ENCODE data around the gene HS2ST1. TPM values are rescaled to one million over a fixed set of nuclear protein-coding genes. Genes with fewer than 3 reads are reported as not detected.

HS2ST1 gene
- total RNA-seq, 2 donors from 2014 or later = 7.7 TPM

DNA sequence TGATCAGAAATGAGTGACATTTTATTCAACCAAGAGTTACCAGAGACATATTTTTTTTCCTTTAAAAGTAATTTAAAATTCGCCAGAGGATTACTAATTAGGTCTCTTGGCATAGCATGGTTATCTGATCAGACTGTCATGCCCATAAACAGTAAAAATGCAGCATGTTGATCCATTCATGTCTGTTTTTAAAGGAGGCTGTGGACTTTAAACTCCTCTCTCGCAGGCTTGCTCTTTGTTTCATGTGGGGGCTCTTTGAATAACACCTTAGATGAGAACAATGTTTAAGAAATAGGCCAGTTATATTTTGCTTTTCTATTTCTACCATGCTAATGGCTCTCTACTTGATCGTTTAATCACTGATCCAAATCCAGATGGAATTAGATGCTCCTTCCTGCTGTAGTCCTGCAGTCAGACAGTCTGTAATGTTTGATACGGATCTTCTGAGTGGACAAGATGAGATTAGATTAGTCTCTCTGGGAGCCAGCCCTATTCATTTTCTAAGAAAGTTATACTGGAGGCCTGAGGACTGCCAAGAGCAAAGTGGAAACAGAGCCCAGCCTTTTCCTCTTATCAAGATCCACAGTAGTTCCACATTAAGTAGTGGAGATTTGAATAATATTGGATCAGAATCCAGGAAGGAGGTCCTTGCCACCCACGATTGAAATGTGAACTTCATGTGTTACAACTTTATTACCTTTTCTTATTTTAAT lies 197.4 kb downstream of the HS2ST1 start:
- no peak for DNase-seq (ENCODE audit: low spot score)
- H3K4me3 ChIP-seq = no peak overlapping the region
- H3K4me1 ChIP-seq = no peaks in the 10 kb centered on the region
- no peaks in the 10 kb centered on the region for H3K27me3 ChIP-seq
- H3K36me3 ChIP-seq = no peaks in the 10 kb centered on the region
- TF ChIP-seq, protein P1, sequence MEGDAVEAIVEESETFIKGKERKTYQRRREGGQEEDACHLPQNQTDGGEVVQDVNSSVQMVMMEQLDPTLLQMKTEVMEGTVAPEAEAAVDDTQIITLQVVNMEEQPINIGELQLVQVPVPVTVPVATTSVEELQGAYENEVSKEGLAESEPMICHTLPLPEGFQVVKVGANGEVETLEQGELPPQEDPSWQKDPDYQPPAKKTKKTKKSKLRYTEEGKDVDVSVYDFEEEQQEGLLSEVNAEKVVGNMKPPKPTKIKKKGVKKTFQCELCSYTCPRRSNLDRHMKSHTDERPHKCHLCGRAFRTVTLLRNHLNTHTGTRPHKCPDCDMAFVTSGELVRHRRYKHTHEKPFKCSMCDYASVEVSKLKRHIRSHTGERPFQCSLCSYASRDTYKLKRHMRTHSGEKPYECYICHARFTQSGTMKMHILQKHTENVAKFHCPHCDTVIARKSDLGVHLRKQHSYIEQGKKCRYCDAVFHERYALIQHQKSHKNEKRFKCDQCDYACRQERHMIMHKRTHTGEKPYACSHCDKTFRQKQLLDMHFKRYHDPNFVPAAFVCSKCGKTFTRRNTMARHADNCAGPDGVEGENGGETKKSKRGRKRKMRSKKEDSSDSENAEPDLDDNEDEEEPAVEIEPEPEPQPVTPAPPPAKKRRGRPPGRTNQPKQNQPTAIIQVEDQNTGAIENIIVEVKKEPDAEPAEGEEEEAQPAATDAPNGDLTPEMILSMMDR (IDR thresholded peaks at IDR 0.05) = no peak
- H3K27ac ChIP-seq = no peak overlapping the region
- no peaks in the 10 kb centered on the region for H3K9me3 ChIP-seq

DNA sequence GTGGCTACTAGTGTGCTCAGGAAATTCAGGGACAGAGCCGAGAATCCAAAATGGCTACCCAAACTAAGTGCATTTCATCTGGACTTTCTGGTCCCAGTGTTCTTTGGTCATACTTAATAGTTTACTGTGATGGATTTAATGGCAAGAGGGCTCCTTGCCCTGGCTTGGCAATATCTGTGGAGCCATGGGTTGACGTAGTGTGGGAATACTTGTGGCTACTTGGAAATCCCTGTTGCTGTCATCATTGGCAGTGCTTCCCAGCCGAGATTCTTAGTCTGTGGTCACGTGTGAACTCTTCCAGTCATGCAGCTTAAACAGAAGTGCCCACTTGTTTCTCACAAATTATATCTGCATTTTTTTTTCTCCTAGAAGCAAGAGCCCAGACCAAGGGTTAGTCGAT lies 198.9 kb downstream of the HS2ST1 start:
- Histone ChIP-seq H3K9me3 (no peaks in the 10 kb centered on the region), H3K36me3 (no peaks in the 10 kb centered on the region), H3K27ac (no peak overlapping the region), H3K27me3 (no peaks in the 10 kb centered on the region), H3K4me1 (no peaks in the 10 kb centered on the region), H3K4me3 (no peak overlapping the region)
- TF ChIP-seq, protein P1 (IDR thresholded peaks at IDR 0.05) = no peak
- peak; percentile 67 for DNase-seq (ENCODE audit: low spot score)

DNA sequence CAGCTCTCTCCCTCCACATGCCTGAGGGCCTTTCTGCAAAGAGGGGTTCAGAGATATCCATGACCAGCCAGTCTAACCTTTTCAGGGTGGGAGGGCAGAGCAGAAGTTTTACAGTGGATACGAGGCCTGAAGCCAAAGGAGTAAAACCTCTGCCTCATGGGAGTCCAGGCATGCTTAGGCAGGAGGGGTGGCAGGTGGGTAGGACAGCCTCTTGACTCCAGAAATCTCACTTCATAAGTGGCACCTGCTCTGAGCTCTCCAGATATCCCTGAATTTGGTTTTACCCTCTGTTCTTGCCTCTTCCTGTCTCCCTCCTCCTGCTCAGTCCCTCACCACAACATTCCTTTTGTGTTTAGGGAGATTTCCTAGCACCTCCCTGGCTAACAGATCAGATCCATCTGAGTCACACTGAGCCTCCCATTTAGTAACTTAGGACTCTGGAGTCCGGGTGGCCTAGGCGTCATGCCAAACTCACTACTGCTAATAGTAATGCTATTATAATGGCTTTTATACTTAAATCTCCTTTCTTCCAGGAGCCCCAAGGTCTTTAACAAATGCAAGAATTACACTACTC lies 201.0 kb downstream of the HS2ST1 start:
- H3K9me3 ChIP-seq = no peaks in the 10 kb centered on the region
- H3K4me3 ChIP-seq = no peak overlapping the region
- no peaks in the 10 kb centered on the region for H3K36me3 ChIP-seq
- no peaks in the 10 kb centered on the region for H3K27me3 ChIP-seq
- no peak overlapping the region for H3K27ac ChIP-seq
- no peak for DNase-seq (ENCODE audit: low spot score)
- TF ChIP-seq, protein P1 (IDR thresholded peaks at IDR 0.05) = no peak
- H3K4me1 ChIP-seq = no peaks in the 10 kb centered on the region

DNA sequence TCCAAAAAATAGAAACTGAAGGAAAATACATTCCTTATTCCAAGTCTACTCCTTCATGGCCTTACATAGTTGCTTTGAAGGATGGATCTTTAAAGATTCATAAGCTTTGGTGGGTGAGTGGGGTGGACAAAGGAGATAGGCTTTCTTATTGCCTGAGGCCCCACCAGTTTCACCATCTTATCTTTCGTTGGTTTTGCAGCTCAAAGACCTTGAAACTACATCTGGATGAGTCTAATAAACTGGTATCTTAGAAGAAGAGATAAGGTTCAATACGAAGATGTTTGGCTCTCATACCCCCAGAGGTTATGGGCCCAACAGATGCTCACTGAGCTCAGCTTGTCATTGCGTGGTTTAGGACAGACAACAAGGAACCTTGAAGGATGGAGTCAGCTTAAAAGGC lies 201.5 kb downstream of the HS2ST1 start:
- no peaks in the 10 kb centered on the region for H3K4me1 ChIP-seq
- TF ChIP-seq, protein P1 (IDR thresholded peaks at IDR 0.05) = no peak
- no peak overlapping the region for H3K27ac ChIP-seq
- H3K36me3 ChIP-seq = no peaks in the 10 kb centered on the region
- no peak for DNase-seq (ENCODE audit: low spot score)
- H3K9me3 ChIP-seq = no peaks in the 10 kb centered on the region
- no peak overlapping the region for H3K4me3 ChIP-seq
- H3K27me3 ChIP-seq = no peaks in the 10 kb centered on the region

DNA sequence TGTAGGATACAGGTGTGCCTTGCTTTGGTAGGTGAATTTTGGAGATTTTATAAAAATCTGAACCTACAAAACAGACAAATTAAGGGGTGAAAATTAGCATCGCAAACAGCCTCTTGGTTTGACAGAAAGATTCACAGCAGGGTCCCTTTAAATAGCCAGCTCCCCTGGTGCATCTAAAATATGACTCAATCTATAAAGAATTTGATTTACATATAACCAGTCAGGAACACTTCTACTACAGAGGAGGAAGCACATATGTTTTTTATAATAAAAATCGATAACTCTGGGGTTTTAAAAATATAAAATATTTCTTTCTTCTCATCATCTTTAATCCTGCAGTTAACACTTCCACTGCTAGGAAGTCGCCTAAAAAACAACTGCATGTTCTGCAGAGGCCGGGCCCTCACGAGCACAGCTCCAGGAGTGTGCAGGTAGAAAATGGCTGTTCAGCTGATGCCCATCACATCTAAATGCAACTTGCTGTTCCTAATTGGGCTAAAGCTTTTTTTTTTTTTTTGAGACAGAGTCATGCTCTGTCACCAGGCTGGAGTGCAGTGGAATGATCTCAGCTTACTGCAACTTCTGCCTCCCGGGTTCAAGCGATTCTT lies 203.4 kb downstream of the HS2ST1 start:
- Histone ChIP-seq H3K4me1 (no peaks in the 10 kb centered on the region), H3K4me3 (no peak overlapping the region), H3K36me3 (no peaks in the 10 kb centered on the region), H3K27ac (no peak overlapping the region), H3K27me3 (no peaks in the 10 kb centered on the region), H3K9me3 (no peaks in the 10 kb centered on the region)
- TF ChIP-seq, protein P1 (IDR thresholded peaks at IDR 0.05) = no peak
- no peak for DNase-seq (ENCODE audit: low spot score)
